Nephron (organoid): ENCODE measurements around the gene DENND2C.

Source experiments
- H3K27ac Mint-ChIP-seq, 3 experiments: 2 replicates each; pipeline ENCODE4 v1.8.0; 2020; ENCODE audit warnings: mixed read lengths in 3 of 3, mild to moderate bottlenecking in 2 of 3, moderate library complexity in 1 of 3
- H3K27me3 Mint-ChIP-seq: 2 replicates; pipeline ENCODE4 v1.8.0; 2021; ENCODE audit warnings: low read depth, mild to moderate bottlenecking, moderate library complexity, mixed read lengths
- H3K36me3 Mint-ChIP-seq: 2 replicates; pipeline ENCODE4 v1.8.0; 2020; ENCODE audit warnings: low read depth, mixed read lengths
- H3K4me1 Mint-ChIP-seq: 2 replicates; pipeline ENCODE4 v1.8.0; 2020; ENCODE audit warnings: mixed read lengths
- H3K4me3 Mint-ChIP-seq, 3 experiments: 2 replicates each; pipeline ENCODE4 v1.8.0; 2020; ENCODE audit warnings: mild to moderate bottlenecking in 3 of 3, mixed read lengths in 3 of 3, moderate library complexity in 2 of 3
- H3K9me3 Mint-ChIP-seq: 2 replicates; pipeline ENCODE4 v1.8.0; 2020; ENCODE audit warnings: mixed read lengths
- CTCF ChIP-seq, 3 experiments: fragments of 200-600 bp; sonication (generic); IDR thresholded peaks; one replicate each; pipeline ENCODE4 v1.5.0; 2021; ENCODE audit warnings: antibody characterized with exemption in 3 of 3; ENCODE audit not compliant: unreplicated experiment in 3 of 3

DENND2C gene

GRCh38 chr1:114666954-114667353, 2.9 kb downstream of the DENND2C start:
- TF ChIP-seq CTCF (IDR thresholded peaks at IDR 0.05; ENCODE audit: unreplicated experiment in 3 of 3) = no peak
- Mint-ChIP-seq H3K36me3 (no peaks in the 10 kb centered on the region), H3K4me3 (no peak overlapping the region), H3K27me3 (peaks cover 20% of the 10 kb centered on the region), H3K4me1 (peaks cover 12% of the 10 kb centered on the region), H3K27ac (no peak overlapping the region), H3K9me3 (no peaks in the 10 kb centered on the region)

DNA sequence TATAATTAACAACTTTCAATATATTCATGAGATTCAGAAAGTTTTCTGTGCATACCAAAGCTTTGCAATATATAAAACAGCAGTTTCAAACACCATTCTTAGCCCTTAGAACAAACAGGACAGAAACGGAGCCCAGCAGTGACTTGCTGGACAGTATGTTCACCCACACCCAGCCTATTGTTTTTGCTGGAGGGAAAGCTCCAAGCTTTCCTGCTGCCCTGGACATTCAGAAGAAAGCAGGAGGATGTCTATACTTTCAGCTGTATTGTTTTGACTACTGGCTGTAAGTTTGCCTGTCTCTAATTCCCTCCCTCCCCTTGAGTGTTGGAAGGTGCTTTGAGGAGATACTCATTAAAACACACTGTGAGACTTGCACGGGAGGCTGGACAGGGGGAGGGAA, 9.6 kb downstream of the DENND2C start:
- no peak for TF ChIP-seq CTCF (IDR thresholded peaks at IDR 0.05; ENCODE audit: unreplicated experiment in 3 of 3)
- no peaks in the 10 kb centered on the region for H3K9me3 Mint-ChIP-seq
- no peaks in the 10 kb centered on the region for H3K36me3 Mint-ChIP-seq
- peaks cover 9% of the 10 kb centered on the region for H3K27me3 Mint-ChIP-seq
- H3K27ac Mint-ChIP-seq = no peak overlapping the region
- H3K4me1 Mint-ChIP-seq = no peaks in the 10 kb centered on the region
- H3K4me3 Mint-ChIP-seq = no peak overlapping the region

- Mint-ChIP-seq H3K27ac (no peak overlapping the region), H3K36me3 (no peaks in the 10 kb centered on the region), H3K4me1 (no peaks in the 10 kb centered on the region), H3K4me3 (no peak overlapping the region), H3K9me3 (no peaks in the 10 kb centered on the region), H3K27me3 (no peaks in the 10 kb centered on the region)
- no peak for TF ChIP-seq CTCF (IDR thresholded peaks at IDR 0.05; ENCODE audit: unreplicated experiment in 3 of 3)
Observed at GRCh38 chr1:114651893-114652292, 18.0 kb downstream of the DENND2C start.

- no peaks in the 10 kb centered on the region for H3K9me3 Mint-ChIP-seq
- H3K4me3 Mint-ChIP-seq = no peak overlapping the region
- H3K27me3 Mint-ChIP-seq = no peaks in the 10 kb centered on the region
- no peaks in the 10 kb centered on the region for H3K36me3 Mint-ChIP-seq
- no peak overlapping the region for H3K27ac Mint-ChIP-seq
- no peaks in the 10 kb centered on the region for H3K4me1 Mint-ChIP-seq
- no peak for TF ChIP-seq CTCF (IDR thresholded peaks at IDR 0.05; ENCODE audit: unreplicated experiment in 3 of 3)
Observed at GRCh38 chr1:114648503-114648902, 21.3 kb downstream of the DENND2C start.

GRCh38 chr1:114641377-114641776, 28.5 kb downstream of the DENND2C start:
- H3K4me3 Mint-ChIP-seq = no peak overlapping the region
- H3K9me3 Mint-ChIP-seq = no peaks in the 10 kb centered on the region
- no peaks in the 10 kb centered on the region for H3K36me3 Mint-ChIP-seq
- H3K4me1 Mint-ChIP-seq = no peaks in the 10 kb centered on the region
- TF ChIP-seq CTCF (IDR thresholded peaks at IDR 0.05; ENCODE audit: unreplicated experiment in 3 of 3) = no peak
- H3K27ac Mint-ChIP-seq = no peak overlapping the region
- no peaks in the 10 kb centered on the region for H3K27me3 Mint-ChIP-seq

GRCh38 chr1:114638910-114639309, 30.9 kb downstream of the DENND2C start:
- Mint-ChIP-seq H3K4me3 (no peak overlapping the region), H3K27ac (no peak overlapping the region), H3K27me3 (no peaks in the 10 kb centered on the region), H3K4me1 (no peaks in the 10 kb centered on the region), H3K9me3 (no peaks in the 10 kb centered on the region), H3K36me3 (no peaks in the 10 kb centered on the region)
- TF ChIP-seq CTCF (IDR thresholded peaks at IDR 0.05; ENCODE audit: unreplicated experiment in 3 of 3) = no peak
